ENCODE results near the gene CDHR5.

CDHR5 gene

DNA sequence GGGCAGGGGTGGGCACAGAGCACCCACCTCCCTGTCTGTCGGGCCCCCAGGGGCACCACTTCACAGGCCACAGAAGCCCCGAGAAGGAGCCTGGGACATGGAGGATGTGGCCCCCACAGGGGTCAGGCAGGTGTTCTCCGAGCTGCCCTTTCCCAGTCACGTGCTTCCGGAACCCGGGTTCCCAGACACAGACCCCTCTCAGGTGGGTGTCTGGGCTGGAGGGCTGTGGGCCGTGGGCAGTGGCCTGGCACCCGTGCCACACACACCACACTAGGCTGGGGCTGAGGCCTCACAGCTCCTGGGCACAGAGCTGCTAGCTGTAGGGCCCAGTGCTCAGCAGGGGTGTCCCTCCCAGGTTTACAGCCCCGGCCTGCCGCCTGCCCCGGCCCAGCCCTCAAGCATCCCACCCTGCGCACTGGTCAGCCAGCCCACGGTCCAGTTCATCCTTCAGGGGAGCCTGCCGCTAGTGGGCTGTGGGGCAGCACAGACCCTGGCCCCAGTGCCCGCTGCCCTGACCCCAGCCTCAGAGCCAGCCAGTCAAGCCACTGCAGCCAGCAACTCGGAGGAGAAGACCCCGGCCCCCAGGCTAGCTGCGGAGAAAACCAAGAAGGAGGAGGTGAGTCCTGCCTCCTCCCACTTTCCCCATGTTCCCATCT is 14.5 kb downstream of the CDHR5 start:
- DNase-seq (ENCODE audit: low spot score): no peak

GRCh38 chr11:609341-609811 is 15.4 kb downstream of the CDHR5 start:
- no peak for DNase-seq (ENCODE audit: low spot score)

- DNase-seq (ENCODE audit: low spot score): no peak
These were observed 15.9 kb downstream of the CDHR5 start for GRCh38 chr11:608791-609251.

GRCh38 chr11:607971-608659 is 16.6 kb downstream of the CDHR5 start:
- DNase-seq (ENCODE audit: low spot score): no peak

DNA sequence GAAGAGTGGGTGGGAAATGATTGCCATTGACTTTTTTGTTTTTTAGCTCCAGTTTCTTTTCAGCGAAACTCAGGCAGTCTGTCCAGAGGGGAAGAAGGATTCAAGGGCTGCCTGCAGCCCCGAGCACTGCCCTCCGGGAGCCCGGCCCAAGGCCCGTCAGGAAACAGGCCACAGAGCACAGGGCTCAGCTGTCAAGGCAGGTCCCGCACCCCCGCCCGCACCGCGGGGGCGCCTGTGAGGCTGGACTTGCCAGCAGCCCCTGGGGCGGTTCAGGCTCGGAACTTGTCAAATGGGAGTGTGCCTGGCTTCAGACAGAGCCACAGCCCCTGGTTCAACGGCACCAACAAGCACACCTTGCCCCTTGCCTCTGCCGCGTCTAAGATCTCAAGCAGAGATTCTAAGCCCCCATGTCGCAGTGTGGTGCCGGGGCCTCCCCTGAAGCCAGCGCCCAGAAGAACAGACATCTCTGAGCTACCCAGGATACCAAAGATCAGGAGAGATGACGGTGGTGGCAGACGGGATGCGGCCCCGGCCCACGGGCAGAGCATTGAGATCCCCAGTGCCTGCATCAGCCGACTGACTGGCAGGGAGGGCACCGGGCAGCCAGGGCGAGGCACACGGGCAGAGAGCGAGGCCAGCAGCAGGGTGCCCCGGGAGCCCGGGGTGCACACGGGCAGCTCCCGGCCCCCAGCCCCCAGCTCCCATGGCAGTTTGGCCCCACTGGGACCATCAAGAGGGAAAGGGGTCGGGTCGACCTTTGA is 17.6 kb downstream of the CDHR5 start:
- DNase-seq (ENCODE audit: low spot score): no peak

DNA sequence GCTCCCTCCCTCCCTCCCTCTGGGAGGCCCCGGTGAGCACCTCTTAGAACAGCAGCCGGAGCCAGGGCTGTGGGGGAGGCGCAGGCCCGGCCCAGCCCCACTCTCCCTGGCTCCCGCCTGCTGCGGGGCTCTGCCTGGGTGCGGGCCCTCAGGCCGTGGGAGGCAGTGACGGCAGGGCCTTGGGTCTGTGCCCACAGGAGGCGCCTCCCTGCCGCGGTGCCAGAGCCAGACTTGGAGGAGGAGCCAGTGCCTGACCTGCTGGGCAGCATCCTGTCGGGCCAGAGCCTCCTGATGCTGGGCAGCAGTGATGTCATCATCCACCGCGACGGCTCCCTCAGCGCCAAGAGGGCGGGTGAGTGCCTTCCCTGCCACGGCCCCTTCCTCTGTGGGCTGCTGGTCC is 18.5 kb downstream of the CDHR5 start:
- peak; percentile 79 for DNase-seq (ENCODE audit: low spot score)

DNA sequence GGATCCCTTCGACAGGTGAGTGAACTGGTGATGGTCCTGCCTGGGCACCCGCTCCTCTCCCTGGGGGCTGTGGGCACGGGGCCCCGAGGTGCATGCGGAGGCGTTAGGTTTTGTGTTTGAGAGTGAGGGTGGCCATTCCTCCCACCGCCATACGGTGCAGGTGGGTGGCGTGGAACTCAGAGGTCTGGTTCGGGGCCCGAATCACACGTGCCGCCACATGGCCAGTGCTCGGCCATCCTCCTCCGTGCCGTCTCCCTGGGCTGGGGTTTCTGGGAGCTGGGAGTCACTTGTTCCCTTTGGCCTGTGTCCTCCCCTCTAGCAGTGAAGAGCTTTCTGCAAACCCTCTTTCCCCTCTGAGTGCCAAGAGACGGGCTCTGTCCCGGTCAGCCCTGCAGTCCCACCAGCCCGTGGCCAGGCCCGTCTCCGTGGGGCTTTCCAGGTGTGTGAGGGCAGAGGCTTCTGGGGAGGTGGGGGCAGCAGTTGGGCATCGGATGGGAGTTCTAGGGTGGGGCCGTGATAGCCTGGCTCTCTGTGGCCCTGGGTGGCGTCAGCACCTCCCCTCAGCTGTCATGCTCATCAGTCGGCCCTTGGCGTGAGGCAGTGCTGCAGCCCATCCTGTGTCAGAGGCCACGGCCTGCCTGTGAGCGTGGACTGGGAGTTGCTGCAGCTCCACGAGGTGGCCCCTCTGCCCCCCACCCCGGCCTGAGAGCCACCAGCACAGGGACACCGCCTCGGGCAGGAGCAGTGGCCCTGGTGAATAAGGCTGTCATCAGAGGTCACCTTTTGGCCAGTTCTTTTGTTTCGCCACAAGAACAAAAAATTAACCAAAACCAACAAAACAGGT is 19.2 kb downstream of the CDHR5 start:
- no peak for DNase-seq (ENCODE audit: low spot score)

GRCh38 chr11:603154-603553 is 21.6 kb downstream of the CDHR5 start:
- no peak for DNase-seq (ENCODE audit: low spot score)

DNA sequence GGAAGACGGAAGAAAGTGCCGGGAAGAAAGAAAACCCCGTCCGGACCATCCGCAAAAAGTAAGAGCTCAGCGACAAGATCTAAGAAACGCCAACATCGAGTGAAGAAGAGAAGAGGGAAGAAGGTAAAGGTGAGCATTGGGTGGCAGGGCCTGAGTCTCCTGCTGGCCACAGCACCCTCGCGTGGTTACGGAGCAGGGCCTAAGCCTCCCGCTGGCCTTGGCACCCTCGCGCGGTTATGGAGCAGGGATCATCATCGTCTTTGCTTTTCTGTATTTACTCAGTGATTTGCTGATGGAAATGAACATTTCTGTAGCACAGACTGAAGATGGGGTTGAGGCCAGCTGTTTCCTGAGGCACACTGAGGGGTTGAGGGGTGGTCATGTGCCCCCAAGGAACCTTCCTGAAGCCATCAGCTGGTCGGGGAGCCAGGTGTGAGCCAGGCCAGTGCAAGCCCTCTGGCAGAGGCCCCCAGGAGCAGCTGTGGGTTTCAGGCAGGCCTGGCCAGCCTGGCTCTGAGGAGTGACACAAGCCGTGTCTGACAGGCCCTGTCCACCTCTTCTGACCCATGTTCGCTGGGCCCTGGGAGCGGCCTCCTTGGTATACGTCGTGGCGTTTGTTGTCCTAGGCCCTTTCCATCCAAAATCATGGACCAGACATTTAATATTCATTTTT is 23.0 kb downstream of the CDHR5 start:
- no peak for DNase-seq (ENCODE audit: low spot score)

DNA sequence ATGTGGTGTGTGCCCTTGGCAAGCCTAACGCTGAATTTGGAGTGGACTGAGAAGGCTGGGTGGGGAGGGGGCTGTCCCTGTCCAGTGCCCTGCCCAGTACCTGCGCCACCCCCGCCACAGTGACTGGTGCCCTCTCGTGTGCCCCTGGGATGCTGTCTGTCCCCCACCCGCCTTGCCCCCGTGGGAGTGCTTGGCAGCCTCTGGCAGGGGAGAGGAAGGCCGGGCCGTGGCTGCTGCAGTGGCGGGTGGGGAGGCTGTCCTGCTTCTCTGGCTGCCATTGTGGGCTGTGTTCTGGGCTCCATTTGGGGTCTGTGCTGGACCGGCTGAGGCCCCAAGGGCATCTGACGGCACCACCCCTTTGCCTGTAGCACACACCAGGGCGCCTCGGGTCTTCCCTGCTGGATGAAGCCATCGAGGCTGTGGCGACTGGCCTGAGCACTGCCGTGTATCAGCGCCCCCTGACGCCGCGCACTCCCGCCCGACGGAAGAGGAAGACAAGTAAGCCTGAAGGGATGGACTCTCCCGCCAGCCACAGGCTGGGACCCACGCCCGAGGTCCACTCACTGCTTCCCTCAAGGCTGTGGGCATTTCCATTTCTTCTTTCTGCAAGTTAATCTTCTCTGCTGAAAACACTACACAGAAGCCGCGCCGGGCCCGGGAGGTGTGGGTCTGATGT is 26.6 kb downstream of the CDHR5 start:
- DNase-seq (ENCODE audit: low spot score): no peak

DNA sequence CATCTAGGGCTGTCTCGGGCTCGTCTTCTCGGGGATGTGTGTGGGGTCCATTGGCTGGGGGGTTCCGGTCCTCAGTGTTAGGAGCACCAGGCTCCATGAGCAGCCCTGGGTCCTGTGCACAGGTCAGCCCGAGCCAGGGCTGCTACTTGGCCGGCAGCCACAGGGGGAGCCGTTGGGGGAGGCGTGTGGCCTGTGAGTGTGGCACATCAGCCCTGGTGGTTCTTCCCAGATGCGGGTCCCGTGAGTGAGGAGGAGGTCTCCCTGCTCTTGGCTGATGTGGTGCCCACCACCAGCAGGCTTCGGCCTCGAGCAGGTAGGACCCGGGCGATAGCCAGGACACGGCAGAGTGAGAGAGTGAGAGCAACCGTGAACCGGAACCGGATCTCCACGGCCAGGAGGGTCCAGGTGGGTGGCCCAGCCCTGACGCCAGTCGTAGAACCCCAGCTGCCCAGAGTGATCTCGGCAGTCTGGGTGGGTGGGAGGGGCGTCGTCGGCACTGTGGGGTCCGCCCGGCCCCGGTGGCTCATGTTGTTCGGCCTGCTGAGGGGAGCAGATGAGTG is 27.5 kb downstream of the CDHR5 start:
- peak; percentile 87 for DNase-seq (ENCODE audit: low spot score)

GRCh38 chr11:596374-596773 is 28.4 kb downstream of the CDHR5 start:
- no peak for DNase-seq (ENCODE audit: low spot score)

DNA sequence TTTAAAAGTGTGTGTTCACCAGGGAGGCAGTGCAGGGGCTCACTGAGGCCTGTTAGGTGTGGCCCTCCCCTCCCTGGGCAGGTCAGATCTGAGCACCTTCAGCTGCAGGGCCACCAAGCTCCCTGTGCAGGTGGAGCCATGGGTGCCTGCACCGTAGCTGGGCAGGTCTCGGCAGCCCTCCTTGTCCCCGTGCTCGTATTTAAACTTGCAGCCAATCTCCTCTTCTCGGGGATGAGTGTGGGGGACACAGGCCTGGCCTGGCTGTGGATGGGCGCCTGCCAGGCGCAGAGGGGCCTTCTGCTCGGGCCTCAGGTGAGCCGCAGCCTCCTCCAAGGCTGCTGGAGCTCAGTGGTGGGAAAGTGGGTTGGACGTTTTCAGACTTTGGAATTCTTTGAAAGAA is 29.4 kb downstream of the CDHR5 start:
- no peak for DNase-seq (ENCODE audit: low spot score)

DNA sequence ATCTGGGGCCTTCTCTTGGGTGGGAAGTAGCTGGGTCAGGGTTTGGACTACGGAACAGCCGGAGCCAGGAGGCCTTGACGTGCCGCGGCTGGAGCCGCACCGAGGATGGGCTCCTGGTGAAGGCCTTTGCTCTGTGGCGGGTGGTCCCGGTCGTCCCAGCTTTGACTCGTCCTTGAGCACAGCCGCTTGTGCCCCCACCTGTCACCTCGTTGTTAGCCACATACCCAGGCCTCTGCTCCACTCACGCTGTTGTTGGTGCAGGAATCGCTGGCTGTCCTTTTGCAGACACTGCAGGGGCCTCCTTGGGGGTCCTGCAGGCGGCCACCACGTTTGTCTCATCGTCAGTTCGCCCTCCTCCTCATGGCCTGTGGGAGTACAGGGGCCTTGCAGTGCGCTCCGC is 31.4 kb downstream of the CDHR5 start:
- DNase-seq (ENCODE audit: low spot score): no peak

DNA sequence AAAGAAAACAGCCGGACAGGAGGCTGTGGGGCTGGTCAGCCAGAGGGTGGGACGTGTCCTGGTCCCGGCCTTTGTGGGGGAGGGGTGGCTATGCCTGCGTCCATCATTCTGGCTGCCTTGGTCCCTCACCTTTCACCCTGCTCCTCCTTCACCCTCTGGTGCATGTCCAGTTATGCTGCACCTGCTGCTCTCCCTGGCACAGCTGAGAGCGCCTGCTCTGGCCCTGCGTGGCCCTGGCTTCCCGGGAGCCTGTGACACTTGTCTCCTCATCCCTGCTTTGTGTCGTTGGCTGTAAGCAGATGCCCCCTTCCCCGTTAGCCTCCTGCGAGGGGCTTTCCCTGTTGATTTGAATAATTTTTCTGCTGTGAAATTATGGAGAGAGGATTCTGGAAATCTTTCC is 31.8 kb downstream of the CDHR5 start:
- no peak for DNase-seq (ENCODE audit: low spot score)

DNA sequence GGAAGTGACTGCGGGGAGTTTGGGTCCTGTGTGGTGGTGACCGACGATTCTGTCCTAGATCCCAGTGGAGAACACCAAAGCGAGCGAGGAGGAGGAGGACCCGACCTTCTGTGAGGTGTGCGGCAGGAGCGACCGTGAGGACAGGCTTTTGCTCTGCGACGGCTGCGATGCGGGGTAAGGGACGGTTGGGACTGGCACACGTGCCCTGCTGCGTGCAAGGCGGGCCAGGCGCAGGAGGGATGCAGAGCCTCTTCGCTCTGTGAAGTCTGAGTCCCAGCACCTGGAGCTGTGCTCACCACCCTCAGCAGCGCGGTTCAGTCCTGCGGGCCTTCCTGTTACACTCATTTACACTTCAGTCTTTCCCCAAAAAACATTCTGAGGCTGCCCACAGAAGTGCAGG is 32.3 kb downstream of the CDHR5 start:
- DNase-seq (ENCODE audit: low spot score): no peak

DNA sequence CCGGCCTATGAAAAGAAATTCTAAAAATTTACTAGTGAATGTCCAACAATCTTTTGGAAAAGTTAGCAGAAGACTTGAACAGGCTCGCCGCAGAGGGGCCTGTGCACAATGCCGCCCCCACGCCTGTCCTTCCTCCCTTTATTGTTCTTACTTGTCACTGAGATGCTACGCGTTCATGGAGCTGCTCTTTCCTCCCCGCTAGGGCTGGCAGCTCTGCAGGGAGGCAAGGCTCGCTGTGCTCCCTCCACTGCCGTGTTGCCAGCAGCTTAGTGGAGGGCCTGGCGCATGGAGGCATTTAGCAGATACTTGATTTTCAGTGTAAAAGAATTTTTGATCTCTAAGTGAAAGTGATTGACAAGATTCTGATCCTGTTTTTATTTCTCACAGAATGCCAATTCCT is 33.8 kb downstream of the CDHR5 start:
- DNase-seq (ENCODE audit: low spot score): no peak

- no peak for DNase-seq (ENCODE audit: low spot score)
These were observed 35.0 kb downstream of the CDHR5 start for GRCh38 chr11:589798-590197.

DNA sequence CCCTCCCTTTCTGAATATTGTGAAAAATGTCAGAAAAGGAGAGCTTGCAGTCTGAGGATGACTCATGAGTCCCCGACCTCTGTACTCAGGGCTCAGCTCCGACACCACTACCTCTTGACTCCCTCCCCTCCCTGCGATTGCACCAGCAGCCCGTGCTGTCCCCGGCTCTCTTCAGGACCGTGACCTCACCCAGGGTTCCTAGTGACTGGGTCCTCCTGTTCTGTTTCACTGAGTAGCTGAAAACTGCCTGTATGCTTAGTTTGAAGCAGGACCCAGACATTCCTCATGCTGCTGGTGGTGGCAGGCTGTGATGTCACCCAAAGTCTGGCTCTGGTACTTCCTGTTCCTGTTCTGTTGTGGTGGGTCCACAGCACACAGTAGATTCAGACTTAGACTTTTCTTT is 36.8 kb downstream of the CDHR5 start:
- no peak for DNase-seq (ENCODE audit: low spot score)

- no peak for DNase-seq (ENCODE audit: low spot score)
These were observed 37.2 kb downstream of the CDHR5 start for GRCh38 chr11:587546-587945.

Data from iPS-NIHi11 (cell line).